NCI-H345 treated with DMSO at 0.1 percent for 48 hours (cell line): ENCODE data around the gene IQCH.

ENCODE experiments used
- DNase-seq: peaks from one replicate; lab custom pipeline; 2025; ENCODE audit not compliant: unreplicated experiment; lab: John Stamatoyannopoulos, UW

The IQCH gene

DNA sequence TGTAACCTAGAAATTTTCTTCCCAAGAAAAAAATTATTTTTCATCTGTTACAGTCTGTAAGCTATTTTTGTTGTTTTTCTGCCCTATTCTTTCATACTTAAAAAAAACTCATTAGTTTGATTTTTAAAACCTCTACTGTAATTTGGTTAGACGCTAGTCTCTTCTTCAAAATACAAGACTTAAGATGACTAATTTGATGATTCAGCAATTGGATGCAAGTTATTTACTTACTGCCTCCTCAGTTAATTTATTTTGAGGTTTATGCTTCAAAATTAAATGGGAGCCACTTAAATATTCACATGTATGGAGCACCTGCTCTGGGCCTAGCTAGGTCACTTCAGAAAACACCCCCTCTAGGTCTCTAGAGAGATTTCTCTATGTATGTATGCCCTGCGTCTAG, 132.4 kb downstream of the IQCH start:
- no peak for DNase-seq

DNA sequence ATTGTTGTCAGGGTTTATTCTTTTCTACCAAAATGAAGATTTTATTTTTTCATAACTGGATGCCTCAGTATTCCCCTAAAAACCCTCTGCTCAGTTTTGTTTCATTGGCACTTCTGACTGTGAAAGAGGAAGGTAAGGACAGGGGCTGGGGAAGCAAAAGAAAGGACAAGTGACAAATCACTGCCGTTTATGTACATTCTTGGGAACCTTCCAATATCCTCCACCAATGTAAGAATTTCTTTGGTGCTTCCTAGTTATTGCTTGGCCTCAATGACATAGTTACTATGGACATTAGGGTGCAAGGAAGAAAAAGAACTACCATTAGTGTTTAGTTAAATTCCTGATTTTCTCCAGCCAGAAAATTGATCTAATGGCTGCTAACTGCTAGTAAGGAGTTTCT, 135.4 kb downstream of the IQCH start:
- no peak for DNase-seq

GRCh38 chr15:67394873-67395639, 140.5 kb downstream of the IQCH start:
- DNase-seq = no peak

- no peak for DNase-seq
These were observed 141.5 kb downstream of the IQCH start for GRCh38 chr15:67396114-67396513.

- DNase-seq = no peak
These were observed 142.6 kb downstream of the IQCH start for GRCh38 chr15:67397139-67397538.

DNA sequence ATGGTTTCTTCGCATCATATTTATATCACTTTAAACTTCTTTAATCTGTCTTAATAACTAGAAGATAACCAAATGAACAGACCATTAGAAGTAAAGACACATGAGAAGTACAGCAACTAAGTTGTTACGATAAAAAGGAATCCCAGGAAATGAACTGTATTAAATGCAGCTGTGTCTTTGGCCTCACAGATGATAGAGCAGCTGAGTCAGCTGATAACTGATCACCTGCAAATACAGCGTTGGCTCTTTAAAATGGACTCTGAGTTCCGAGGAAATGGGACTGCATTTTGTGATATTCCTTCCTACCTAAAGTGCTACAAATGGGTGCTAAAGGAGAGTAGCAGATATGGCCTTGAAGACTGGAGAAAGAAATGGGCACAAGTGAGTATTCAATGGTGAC, 145.3 kb downstream of the IQCH start:
- no peak for DNase-seq

DNA sequence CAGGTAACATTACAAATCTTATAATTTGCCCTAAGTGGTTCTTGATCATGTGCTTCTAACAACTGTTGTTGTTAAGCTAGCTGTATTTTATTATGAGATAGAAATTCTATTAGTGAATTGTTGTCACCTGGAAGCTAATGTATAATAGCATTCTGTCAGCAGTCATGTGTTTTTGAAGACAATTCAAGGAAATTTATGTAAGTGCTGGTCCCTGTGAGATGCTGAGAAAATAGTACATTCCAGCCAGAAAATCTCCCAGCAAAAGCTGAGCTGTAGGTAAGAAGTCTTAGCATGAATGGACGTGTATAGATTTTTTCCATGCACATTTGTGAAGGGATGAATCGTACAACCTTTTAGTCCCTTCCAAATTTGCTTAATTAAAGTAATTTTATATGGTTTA, 146.3 kb downstream of the IQCH start:
- no peak for DNase-seq

DNA sequence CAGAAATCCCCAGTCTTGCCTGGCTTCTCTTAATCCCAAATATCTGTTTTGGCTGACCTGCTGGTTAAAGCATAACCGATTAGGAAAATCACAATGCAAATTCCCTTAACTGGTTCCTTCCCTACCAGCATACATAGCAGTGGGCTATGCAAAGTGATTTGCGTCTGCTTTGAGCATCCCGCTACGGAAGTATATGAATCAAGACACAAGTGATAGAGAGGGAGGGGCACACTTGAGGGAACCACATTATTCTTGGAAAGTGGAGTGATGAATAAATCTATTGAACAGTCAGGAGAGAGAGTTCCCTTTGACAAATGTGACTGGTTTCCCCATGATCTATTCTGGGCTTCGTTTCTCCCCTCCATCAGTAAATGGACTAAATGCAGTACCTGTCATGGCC, 146.8 kb downstream of the IQCH start:
- no peak for DNase-seq

DNA sequence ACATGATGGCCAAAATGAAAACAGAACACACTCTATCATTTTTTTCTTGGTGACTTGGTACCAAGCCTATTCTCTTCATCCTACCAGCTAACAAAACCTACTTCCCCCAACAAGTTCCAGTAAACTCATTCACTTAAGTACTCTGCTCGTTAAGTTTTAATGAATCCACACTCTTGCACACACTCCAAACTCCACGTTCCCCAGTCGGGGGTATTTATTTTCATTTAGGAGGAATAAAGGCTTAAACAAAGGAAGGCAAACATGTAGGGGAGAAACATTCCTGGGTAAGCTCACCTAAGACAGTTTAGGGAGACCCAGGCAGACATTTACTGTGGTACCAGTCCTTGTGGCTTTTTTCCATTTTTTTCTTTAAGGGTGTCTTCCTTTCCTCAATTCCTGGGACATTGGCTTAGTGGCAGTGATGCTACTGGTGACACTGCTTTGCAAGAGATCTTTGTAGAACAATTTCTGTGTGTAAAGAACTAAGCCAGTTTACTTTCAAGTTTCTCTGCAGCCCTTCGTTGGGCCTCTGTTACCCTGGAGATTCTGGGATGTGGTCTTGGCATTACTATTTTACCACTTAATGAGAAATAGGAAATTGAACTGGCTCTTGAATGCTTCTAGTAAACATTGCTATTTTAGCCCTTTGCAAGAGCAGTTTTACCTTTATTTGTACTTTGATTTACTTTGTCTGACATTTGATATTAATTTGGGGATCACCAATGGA, 149.0 kb downstream of the IQCH start:
- DNase-seq = no peak

GRCh38 chr15:67405208-67406191, 150.9 kb downstream of the IQCH start:
- DNase-seq = no peak

DNA sequence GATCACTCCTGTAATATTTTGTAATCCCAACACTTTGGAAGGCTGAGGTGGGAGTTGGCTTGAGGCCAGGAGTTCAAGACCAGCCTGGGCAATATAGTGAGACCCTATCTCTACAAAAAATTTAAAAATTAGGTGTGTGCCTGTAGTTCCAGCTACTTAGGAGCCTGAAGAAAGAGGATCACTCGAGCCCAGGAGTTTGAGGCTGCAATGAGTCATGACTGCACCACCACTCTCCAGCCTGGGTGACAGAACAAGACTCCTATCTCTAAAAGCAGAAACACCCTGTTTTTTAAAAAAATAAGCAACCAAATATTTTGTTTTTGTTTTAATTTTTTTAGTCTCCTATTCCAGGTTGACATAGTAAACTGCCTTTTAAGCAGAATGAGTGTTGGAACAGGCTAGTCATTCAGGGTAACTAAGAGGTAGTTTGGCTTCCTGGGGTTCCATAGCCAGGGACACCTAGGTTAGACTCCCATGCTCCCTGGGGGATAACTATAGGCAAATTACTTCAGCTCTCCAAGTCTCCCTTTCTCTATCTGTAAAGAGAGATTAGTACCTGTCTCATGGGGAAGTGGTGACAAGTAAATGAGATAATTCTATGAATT, 151.8 kb downstream of the IQCH start:
- no peak for DNase-seq

GRCh38 chr15:67407786-67408185, 153.2 kb downstream of the IQCH start:
- DNase-seq = no peak

- DNase-seq = no peak
These were observed 154.6 kb downstream of the IQCH start for GRCh38 chr15:67409175-67409574.

- no peak for DNase-seq
These were observed 156.9 kb downstream of the IQCH start for GRCh38 chr15:67411486-67411885.

GRCh38 chr15:67413770-67414390, 159.3 kb downstream of the IQCH start:
- DNase-seq = no peak

GRCh38 chr15:67415181-67415580, 160.6 kb downstream of the IQCH start:
- no peak for DNase-seq

- no peak for DNase-seq
These were observed 162.3 kb downstream of the IQCH start for GRCh38 chr15:67416891-67417290.

DNA sequence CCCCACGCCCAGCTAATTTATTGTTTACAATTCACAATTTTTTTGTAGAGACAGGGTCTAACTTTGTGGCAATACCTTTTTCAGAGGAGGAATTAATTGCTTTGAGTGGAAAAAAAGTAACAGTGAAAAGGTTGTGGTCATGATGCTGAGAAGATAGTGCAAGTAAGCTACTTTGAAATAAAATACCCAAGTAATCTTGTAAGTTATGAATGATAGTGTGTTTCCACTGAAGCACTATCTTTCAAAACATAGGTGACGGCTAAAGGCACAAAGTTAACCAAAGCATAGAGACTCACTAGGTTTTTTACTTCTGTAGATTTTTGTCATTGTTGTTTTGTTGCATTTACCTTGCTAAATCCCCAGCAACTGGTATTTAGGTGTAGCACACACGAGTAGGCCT, 165.1 kb downstream of the IQCH start:
- no peak for DNase-seq

- DNase-seq = no peak
These were observed 165.6 kb downstream of the IQCH start for GRCh38 chr15:67420137-67420536.

GRCh38 chr15:67421105-67421504, 166.5 kb downstream of the IQCH start:
- DNase-seq = no peak

DNA sequence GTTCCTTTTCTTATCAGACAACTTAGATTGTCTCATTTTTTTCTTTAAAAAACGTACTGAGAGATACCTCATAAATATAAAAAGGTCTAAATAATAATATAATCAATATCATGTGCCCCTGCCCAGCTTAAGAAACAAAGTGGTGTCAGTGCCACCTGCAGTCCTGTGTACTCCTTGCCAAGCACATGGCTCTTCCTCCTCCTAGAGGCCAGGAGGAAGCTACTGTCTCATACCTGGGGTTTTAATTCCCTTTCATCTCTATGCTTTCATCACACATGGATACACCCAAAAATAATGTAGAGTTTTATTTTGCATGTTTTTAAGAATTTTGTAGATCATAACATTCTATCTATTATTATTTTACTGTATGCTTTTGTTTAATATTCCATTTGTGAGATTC, 167.7 kb downstream of the IQCH start:
- no peak for DNase-seq
